ENCODE results near the gene RESP18. TPM values are rescaled to one million over a fixed set of nuclear protein-coding genes. Genes with fewer than 3 reads are reported as not detected.

Gene RESP18
- polyA plus RNA-seq, 3 donors, result not detected

DNA sequence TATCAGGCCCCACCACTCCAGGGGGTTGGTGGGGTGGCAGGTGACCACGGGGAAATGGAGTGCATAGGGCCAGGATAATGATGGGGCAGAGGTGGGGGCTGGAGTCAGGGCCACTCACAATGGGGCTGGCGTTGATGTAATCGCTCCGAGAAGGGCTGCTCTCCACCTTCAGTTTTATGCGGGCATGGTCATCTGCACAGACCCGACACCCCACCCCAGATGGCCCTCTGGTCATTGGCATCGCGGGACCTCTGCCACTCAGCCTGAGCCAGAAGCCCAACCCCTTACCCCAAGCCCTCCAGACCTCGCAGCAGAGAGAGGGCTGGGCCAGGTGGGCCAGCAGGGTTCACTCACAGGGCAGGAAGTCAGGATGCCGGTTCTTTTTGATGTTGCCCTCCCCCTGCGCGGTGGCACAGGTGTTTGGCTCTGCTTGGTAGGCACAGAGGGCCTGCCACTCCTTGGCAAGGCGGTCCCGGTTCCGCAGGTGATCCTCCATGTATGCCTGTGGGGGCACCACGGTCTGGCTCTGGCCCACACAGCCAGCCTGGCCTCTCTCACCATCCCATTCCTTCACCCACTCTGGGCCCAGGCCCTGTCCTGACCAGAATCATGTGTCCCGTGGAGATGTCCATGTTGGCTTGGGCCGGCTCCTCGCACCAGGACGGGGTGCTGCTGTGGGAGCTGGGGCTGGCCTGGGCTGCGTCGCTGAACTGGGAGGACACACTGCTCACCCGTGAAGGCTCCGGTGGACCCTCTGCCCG is 35.7 kb downstream of the RESP18 start:
- 81 to 87% (median 86%) methylated on average over 25 of the region's 25 CpGs for WGBS, 3 donors
- no peak overlapping the region for H3K27ac ChIP-seq (ENCODE audit: low read depth, low read length)

DNA sequence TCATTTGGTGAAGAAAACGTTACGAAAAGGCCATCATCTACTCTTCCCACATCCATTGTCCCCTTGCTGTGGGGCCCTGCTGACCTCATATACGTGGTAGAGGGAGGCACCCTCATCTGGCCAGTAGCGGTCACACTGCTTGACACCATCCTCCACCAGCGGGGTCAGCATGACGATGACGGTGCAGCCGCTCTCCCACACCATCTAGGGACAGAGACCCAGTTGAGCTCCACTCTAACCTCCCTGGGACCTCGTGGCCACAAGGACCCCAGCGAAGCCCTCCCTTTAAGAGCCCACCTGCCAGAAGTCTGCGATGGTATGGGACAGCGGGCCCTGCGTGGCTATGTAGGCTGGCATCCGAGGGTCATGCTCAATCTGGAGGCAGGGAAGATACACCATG is 36.4 kb downstream of the RESP18 start:
- WGBS, 3 donors, result 85 to 87% (median 85%) methylated on average over 14 of the region's 14 CpGs
- no peak overlapping the region for H3K27ac ChIP-seq (ENCODE audit: low read depth, low read length)

GRCh38 chr2:219294356-219295351 is 37.9 kb downstream of the RESP18 start:
- H3K27ac ChIP-seq (ENCODE audit: low read depth, low read length), result no peak overlapping the region
- WGBS, 3 donors, result 5 to 15% (median 6%) methylated on average over 35 to 67 of the region's 67 CpGs

GRCh38 chr2:219293736-219294231 is 38.8 kb downstream of the RESP18 start:
- H3K27ac ChIP-seq (ENCODE audit: low read depth, low read length), result no peak overlapping the region
- 80 to 84% (median 83%) methylated on average over 5 of the region's 5 CpGs for WGBS, 3 donors

- 86 to 94% (median 91%) methylated on average over 9 of the region's 9 CpGs for WGBS, 3 donors
- no peak overlapping the region for H3K27ac ChIP-seq (ENCODE audit: low read depth, low read length)
Measured at GRCh38 chr2:219292616-219293015, 39.9 kb downstream of the RESP18 start.

- 76 to 80% (median 78%) methylated on average over 4 of the region's 4 CpGs for WGBS, 3 donors
- H3K27ac ChIP-seq (ENCODE audit: low read depth, low read length), result no peak overlapping the region
Measured at GRCh38 chr2:219291910-219292490, 40.5 kb downstream of the RESP18 start.

GRCh38 chr2:219291394-219291793 is 41.1 kb downstream of the RESP18 start:
- WGBS, 3 donors, result 73 to 79% (median 75%) methylated on average over 7 of the region's 7 CpGs
- no peak overlapping the region for H3K27ac ChIP-seq (ENCODE audit: low read depth, low read length)

DNA sequence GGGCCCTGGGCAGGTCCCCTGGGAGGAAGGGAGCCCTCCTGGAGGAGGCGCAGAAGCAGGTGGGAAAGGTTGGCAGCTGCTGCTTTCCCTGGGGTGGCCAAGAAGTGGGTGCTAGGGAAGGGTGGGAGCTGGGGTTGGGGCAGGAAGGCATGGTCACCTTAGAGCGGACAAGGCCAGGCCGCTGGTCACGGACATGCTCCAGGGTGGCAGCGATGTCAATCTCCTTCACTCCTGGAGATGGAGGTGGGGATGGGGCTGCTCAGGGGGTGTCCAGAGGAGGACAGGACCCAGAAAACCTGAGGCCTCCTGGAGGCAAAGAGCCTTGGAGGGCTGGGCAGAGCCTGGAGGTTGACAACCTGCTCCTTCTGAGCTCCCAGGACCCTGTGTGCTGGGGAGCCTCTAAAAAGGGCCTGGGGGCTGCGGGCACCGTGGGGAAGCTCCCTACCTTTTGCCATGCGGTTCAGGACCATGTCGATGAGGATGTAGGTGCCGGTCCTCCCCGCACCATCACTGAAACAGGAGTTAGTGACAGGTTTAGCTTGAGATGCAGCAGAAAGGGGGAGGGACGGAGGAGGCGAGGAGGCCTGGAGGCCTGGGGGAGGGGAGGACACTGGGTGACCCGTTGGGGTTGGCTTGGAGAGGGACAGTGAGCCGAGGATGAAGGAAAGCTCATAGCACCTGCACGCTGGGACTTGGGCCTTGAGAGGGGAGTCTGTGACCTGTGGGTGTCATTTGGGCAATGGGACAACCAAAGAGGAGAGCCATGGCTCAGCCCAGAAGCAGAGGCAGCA is 42.0 kb downstream of the RESP18 start:
- H3K27ac ChIP-seq (ENCODE audit: low read depth, low read length), result no peak overlapping the region
- 83 to 89% (median 89%) methylated on average over 15 to 16 of the region's 16 CpGs for WGBS, 3 donors

GRCh38 chr2:219289537-219290361 is 42.8 kb downstream of the RESP18 start:
- 46 to 53% (median 46%) methylated on average over 16 of the region's 16 CpGs for WGBS, 3 donors
- H3K27ac ChIP-seq (ENCODE audit: low read depth, low read length), result no peak overlapping the region

DNA sequence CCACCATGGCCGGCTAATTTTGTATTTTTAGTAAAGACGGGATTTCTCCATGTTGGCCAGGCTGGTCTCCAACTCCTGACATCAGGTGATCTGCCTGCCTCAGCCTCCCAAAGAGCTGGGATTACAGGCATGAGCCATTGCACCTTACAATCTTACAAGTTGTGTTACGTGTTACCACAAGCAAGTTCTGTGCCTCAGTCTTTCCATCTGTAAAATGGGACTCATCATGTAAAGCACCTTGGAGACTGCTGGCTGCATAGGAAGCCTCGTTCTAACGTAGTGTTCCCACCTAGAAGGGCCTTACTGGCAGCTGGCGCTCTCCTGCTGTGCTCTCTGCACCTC is 43.4 kb downstream of the RESP18 start:
- WGBS, 3 donors, result 65 to 73% (median 71%) methylated on average over 6 of the region's 6 CpGs
- no peak overlapping the region for H3K27ac ChIP-seq (ENCODE audit: low read depth, low read length)

DNA sequence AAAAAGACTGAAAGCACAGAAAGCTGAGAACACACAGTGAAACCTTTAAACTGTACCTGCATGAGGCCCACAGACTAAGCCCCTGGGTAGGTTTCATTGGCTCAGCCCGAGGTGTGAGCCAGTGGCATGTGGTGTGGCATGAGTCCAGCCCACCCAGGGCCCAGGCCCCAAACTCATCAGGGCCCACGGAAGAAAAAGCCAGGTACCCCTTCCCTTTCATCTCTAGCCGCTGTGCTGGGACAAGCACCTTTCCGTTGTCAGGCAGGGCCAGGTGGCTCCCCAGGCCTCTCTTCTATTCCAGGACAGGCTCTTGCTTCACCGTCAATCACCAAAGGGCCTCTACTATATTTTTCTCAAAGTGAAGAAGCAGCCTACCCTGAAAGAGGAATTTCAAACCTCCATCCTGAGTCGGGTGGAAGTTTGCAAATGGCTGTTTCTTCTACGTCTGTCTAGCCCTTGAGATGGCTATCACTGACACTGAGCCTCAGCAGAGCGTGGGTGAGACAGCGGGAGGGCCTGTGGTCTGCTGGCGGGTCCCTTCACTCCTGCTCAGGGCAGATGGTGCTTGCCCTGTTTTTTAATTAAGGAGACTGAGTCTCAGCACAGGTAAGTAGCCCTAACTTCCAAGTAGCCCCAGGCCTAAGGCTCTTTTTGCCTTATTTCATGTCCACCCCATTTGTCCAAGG is 44.8 kb downstream of the RESP18 start:
- 80 to 83% (median 81%) methylated on average over 10 of the region's 10 CpGs for WGBS, 3 donors
- no peak overlapping the region for H3K27ac ChIP-seq (ENCODE audit: low read depth, low read length)

GRCh38 chr2:219287116-219287440 is 45.5 kb downstream of the RESP18 start:
- peak overlapping the region; percentile 1 for H3K27ac ChIP-seq (ENCODE audit: low read depth, low read length)
- 91 to 92% (median 92%) methylated on average over 6 of the region's 6 CpGs for WGBS, 3 donors

DNA sequence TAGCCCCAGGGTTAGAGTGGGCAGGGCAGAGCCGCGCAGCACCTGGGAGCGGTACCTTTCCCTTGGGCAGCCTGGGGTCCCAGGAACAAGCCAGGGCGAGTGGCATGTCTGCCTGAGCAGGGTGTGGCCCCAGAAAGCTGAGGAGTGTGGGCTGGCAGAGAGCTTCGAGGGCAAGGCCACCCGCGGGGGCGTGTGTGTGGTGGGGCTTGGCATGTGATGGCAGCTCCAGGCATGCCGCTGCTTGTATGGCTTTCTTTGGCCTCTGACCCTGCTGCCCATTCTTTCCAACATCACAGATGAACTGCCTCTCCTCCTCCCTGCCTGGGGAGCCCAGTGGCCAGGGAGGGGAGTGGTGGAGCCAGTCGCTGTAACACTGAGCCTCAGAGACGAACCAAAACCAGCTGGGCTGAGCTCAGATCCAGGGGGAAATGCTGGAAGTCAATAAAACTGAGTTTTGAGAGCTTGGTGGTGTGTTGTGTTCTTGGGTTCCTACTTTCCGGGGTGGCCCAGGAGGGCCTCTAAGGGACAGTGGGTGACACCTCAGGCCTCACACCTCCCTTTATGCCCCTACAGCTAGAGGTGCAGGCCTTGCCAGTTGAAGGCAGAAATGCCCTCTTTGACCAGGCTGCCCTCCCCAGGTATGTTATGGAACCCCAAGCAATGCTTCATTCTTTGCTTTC is 46.0 kb downstream of the RESP18 start:
- 65 to 77% (median 75%) methylated on average over 12 of the region's 12 CpGs for WGBS, 3 donors
- H3K27ac ChIP-seq (ENCODE audit: low read depth, low read length), result peak overlapping the region; percentile 1

GRCh38 chr2:219285894-219286425 is 46.6 kb downstream of the RESP18 start:
- WGBS, 3 donors, result 66 to 70% (median 67%) methylated on average over 17 of the region's 17 CpGs
- H3K27ac ChIP-seq (ENCODE audit: low read depth, low read length), result no peak overlapping the region

GRCh38 chr2:219285373-219285735 is 47.2 kb downstream of the RESP18 start:
- WGBS, 3 donors, result 75 to 84% (median 81%) methylated on average over 12 of the region's 12 CpGs
- no peak overlapping the region for H3K27ac ChIP-seq (ENCODE audit: low read depth, low read length)
